Hepatocyte (in vitro differentiated cells): Measurements from ENCODE around the gene NOL6.

ENCODE experiments used
- EZH2 ChIP-seq: fragments of 200-600 bp; sonication (generic); IDR thresholded peaks from 2 replicates; pipeline ENCODE4 v1.6.1; 2016; ENCODE audit warnings: antibody characterized with exemption, mild to moderate bottlenecking, borderline replicate concordance
- EZH2phosphoT487 ChIP-seq: fragments of 200-600 bp; sonication (generic); IDR thresholded peaks from one replicate; pipeline ENCODE4 v1.6.1; 2018; ENCODE audit warnings: antibody characterized with exemption, mild to moderate bottlenecking, low read depth, moderate library complexity; ENCODE audit not compliant: unreplicated experiment, severe bottlenecking
- TF ChIP-seq, protein P1 (sequence below): fragments of 200-600 bp; sonication (generic); IDR thresholded peaks from 2 replicates; pipeline ENCODE4 v1.5.1; 2016; ENCODE audit warnings: antibody characterized with exemption, mild to moderate bottlenecking; ENCODE audit not compliant: poor library complexity

DNA sequence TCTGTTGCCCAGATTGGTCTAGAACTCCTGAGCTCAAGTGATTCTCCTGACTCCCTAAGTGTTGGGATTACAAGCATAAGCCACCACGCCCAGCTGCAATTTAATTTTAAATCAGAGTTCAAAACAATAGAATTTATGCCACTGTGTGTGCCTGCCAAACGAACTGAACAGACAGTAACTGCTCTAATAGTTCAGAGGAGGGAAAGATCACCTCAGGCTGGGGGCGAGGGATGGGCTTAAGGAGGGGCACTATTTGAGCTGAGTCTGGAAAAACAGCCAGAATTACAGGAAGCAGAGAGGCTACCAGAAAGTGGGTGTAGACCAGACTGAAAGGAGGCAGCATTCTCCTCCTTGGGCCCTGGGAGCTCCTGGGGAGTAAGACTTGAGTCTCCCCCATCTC is 12.2 kb downstream of the NOL6 start:
- TF ChIP-seq, protein P1, sequence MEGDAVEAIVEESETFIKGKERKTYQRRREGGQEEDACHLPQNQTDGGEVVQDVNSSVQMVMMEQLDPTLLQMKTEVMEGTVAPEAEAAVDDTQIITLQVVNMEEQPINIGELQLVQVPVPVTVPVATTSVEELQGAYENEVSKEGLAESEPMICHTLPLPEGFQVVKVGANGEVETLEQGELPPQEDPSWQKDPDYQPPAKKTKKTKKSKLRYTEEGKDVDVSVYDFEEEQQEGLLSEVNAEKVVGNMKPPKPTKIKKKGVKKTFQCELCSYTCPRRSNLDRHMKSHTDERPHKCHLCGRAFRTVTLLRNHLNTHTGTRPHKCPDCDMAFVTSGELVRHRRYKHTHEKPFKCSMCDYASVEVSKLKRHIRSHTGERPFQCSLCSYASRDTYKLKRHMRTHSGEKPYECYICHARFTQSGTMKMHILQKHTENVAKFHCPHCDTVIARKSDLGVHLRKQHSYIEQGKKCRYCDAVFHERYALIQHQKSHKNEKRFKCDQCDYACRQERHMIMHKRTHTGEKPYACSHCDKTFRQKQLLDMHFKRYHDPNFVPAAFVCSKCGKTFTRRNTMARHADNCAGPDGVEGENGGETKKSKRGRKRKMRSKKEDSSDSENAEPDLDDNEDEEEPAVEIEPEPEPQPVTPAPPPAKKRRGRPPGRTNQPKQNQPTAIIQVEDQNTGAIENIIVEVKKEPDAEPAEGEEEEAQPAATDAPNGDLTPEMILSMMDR: no peak
- TF ChIP-seq EZH2: no peak
- no peak for TF ChIP-seq EZH2phosphoT487
